NCI-H2196 (cell line): Measurements from ENCODE around the gene ELMO1.

Source experiments
- DNase-seq: peaks from one replicate; lab custom pipeline; 2025; ENCODE audit not compliant: unreplicated experiment; lab: John Stamatoyannopoulos, UW

ELMO1 gene

DNA sequence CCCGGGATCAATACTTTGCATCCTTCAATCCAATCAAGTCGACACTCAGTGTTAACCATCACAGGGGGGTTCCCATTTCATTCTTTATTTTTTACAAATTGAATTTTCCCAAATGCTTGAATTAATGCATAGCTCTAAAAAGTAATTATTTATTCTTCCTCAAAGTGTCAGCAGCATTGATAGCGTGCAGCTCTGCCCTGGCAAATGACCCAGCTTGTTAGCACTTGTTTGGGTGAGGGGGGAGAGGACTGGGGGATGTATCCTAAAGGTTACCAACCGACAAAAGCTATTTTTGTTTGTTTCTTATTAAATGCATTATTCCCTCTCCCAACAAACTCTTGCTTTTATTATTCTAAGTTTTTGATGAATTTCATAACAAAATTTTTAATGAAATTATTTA is 27.0 kb upstream of the ELMO1 start:
- no peak for DNase-seq

DNA sequence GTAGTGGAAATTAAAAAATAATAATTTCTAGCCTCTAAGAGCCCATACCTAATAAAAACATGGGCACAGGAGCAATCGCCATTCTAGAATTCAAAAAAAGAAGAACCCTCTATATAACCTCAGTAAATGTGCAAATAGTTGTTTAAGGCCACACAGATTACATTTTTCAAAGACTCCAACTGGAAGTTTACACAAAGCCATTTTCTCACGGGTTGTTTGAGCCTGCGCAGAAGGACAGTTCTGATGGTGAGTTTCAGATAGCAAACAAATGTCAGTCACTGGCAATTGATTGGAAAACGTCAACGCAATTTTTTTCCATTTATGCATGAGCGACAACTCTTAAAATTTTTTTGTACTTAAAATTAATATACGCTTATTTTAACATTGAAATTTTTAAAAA is 23.0 kb upstream of the ELMO1 start:
- DNase-seq = no peak

DNA sequence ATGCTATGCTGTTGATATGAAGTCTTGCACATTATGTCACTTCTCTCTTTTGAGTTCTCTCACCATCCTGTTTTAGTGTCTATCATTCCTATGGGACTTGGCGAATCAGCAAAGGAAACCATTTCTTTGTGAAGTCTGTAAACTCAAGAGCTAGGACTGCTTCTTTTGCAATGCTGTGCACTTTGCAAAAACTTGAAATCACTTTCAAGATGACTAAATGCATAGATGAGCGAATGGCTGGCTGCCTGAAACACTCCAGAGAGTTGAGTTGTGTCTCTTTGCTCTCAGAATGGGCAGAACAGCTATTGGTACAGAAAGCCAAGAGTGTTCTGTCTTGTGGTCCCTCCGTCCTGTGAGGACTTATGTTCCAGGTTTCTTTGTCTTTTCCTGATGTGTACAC is 18.3 kb upstream of the ELMO1 start:
- DNase-seq = no peak

DNA sequence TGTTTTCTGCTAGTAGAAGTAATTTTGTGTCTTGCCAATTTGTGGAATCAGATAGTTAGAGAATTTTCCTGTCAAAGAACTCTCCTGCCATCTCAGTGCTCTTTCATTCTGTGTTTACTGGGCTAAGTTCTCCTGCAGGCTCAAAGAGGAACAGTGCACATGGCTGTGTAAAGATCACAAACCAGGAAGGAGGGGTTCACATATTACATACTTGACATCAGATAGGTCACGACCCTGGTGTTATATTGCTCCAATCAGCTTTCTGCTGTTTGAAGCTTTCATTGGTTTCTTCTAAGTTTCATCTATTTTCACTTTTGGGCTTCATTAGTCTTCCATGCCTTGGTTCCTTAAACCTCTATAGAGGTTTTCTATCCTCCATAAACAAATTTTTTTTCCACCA is 13.5 kb upstream of the ELMO1 start:
- DNase-seq = no peak

DNA sequence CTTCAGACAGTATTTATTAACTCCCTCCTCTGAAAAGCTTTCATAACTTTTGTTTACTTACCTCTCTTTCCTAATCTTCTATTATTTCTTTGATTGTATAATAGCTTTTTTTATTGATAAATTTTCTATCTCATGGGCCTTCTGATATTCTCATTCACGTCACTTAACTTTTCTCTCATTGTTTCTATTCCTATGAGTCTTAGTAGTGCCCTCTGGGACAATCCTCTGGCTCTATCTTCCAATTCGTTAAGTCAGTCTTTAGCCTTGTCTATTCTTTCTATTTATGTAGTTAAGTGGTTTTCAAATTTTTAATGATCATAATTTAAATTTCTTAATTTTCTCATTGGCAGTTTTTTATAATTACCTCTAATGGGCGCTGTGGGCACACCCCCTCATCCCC is 6.4 kb upstream of the ELMO1 start:
- no peak for DNase-seq

DNA sequence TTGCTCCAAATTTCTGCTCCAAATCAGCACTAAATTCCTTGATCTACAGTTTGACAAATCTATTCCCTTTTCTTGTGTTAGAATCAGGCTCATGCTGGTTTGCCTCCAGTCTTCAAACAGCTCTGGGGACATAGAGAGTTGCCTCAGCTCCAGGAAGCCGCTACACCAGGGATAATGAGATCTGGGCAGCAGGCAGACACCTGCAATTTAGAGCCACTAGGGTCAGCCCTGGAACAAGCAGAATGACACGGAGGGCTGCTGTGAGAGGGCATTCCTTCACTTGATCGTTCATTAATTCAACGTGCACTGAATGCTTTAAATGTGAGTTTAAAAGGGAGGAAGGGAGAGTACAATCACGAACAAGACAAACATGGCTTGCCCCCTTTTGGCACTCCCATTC is 3.7 kb upstream of the ELMO1 start:
- no peak for DNase-seq

DNA sequence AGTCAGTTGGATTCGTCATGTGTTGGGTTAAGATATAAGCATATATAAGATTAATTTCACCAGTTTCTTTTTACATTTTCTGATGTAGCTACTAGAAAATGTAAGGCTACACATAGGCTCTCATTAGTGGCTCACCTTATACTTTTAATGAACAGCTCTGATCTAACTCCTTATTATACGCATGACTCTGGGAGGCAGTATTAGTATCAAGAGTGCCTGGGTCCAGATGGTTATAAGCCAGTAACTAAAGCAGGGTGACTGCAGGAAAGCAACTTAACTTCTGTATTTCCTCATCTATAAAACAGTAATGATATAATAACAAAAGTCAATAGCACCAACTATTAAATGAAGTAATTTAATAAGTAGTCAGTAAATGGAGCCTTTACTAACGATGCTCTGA is 1.4 kb upstream of the ELMO1 start:
- no peak for DNase-seq

DNA sequence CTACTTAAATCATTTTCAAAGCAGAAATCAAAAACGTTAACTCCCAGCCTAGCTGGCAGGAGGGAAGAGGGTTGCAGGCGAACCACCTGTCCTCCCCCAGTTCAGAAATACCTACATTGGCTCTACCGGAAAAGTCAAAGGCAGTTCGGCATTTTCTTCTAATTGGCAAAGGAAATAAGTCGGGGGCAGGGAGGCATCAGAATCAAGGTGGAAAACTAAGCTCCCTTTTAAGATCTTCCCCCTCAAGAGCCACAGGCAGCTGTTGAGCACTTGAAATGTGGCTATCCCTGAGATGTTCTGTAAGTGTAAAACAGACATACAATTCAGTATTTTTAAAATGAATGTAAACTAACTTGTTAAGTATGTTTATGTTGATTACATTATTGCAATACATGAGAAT is 957 bp upstream of the ELMO1 start:
- DNase-seq = no peak

DNA sequence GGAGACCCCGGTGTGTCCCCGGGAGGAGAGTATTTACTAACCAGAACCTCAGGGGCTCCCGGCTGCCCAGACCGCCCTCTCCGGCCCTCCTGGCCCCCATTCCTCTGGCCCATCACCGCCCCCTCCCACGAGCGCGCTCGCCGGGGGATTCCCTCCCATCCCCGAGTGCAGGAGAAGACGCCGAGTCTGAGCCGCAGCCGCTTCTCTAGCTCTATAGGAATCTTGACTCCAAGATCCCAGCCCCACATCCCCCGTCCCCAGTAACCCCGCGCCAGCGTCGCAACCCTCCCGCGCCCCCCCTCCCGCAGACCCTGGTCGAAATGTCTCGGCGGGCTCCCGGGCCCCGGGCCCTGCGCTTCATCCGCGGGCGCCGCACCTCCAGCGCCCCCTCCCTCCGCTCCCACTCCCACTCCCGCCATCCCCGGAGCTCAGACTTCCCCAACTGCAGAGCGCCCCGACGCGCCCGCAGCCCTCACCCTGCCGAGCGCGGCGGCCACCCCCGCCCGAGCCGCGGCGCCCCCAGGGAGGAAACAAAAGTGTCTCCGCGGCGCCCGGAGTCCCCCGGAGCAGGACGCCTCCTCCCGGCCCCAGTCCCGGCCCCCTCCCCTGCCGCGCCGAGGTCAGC is 541 bp downstream of the ELMO1 start:
- DNase-seq = no peak

DNA sequence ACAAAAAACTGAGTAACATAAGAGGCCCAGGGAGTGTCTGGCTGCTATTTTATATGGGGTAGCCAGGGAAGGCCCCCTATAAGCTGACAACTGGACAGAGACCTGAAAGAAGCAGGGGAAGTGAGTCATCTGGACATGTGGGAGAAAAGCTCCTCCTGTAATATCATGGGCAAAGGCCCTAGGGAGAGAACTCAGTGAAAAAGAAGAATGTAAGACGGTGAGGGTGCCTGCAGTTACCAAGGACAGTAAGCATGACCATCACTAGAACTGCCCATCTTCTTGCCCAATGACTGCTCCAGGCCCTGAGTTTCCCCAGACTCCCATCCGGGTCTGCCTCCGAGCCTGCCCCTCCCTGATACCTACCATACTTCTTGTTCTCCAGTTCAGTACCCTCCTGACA is 2.3 kb downstream of the ELMO1 start:
- DNase-seq = no peak

DNA sequence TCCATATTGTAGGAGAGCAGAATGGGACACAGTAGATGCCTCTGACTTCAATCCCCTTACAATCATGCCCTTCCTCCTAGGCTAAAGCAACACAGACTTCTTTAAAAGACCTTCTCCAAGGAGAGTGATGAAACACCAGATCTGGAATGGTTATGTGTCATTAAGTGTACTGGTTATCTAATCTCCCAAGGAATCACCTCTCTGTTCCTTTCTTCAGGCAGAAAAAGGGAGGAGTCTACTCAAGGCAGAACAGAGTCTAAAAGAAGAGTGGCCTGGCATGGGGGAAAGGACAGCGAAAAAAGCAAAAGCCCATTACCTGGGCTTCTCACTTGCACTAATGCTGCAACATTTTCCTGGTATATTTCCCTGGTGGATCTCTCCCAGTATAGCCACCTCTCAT is 2.9 kb downstream of the ELMO1 start:
- DNase-seq = no peak

DNA sequence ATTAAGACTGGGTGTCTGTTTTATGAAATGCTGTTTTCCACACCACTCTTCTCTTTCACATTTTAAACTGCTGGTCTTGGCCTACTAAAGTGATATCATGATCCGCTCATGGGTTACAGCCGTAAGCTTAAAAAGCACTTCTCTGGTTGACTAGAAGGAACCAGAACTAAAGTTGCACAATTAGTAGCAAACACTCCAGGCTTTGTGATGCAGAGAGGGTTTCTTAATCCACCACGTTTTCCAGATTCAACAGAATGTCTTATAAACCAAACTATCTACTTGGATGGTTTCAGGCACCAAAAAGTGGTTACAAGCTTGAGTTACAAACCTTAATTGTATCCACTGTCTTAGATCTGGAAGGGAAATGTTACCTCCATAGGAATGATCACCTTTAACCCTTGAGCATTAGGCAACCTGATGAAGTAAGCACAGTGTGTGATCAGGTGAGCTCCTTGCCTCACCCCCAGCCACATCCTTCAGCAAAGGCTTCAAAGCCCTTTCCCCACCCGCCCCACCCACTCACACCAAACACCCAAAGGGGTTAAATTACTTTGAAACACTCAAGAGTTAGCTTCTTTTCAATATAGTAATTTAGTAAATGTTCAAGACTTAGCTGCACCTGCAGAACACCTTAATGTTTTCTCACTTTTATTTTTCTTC is 3.5 kb downstream of the ELMO1 start:
- no peak for DNase-seq

DNA sequence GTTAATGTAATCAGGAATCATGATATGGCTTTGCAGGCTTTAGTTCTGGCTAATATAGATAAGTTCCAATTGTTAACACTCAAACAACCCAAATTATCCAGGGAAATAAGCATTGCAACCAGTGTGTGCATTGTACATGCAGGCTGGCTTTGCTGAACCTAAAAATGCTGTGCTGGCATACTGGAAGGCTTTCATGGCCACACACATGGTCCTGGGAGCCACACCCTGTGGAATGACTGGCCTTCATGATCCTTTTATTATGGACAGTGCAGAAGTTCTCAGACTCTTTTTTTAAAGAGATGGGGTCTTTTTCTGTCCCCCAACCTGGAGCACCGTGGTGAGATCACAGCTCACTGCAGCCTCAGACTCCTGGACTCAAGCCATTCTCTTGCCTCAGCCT is 5.0 kb downstream of the ELMO1 start:
- no peak for DNase-seq

DNA sequence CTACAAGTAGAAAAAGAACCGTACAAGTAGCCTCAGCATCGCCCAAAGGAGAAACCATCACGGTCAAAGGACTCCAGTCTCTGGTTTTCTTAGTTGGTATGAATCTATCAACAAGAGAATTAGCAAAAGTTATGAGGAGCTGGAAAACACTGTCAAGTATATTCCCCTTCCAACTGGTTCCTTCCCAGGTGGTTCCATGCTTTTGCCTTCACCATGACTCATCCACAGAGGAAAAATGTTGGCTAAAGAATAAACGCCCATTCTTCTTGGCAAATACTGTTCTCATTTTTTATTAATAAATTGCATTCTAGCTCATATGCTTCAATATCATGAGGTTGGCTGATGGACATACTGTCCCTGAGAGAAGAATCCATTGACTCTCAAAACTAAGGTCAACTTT is 6.4 kb downstream of the ELMO1 start:
- no peak for DNase-seq

DNA sequence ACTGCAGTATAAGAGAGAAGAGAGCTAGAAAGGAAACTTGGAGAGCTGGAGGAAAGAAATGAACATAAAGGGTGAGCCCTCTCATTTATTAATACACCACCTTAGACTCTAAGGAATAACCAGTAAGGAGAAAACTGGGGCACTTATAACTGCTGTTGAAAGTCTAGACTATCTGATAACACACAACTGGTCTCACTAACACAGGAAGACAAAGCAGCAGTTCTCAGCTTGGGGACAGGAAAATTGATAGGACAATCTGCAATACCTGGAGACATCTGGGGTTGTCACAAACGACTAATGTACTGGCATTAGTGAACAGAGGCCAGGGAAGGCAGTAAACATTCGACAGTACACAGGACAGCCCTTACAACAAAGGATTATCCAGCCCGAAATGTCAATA is 6.8 kb downstream of the ELMO1 start:
- DNase-seq = no peak

DNA sequence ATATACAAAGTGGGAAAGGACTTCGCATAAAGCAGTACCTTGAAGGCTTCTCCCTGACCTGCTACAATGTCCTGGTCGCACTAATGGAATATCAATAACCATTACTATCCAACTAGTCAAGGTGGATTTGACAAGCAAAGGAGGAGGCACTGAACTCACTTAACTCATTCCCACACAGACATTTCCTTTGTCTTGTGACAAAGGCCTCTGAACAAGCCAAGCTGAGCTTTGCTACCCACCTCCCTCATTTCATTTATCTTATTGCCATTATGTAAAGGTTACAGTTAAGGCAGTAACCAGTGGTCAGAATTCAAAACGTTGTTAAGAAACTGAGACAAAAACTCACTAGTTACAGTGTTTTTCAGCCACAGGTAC is 7.3 kb downstream of the ELMO1 start:
- no peak for DNase-seq

DNA sequence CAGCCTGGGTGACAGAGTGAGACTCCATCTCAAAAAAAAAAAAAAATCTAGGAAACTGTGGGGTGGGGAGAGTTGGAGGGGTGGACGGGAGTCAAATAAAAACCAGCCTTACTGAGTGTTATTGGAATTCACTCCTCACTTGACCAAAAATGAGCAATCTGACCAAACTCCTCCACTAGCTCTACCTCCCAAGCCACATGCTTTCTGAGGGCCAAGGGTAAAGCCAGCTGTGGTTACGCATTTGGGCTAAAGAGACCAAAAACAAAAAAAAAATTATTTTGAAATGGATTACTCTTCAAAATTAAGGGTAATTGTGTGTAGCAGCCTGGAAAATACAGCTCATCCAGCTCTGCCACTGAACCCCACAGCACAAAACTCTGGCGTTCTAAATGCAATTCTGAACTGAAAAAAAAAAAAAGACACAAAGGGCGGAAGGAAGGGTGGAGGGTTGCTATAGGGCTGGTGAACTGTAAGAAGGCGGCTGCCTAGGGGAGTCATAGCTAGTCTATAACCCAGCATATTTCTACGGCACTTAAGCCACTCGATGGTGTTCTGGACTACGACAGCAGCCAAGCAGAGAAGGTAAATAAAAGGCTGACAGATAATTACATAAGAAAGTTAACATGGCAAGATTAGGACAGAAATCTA is 7.8 kb downstream of the ELMO1 start:
- DNase-seq = no peak

DNA sequence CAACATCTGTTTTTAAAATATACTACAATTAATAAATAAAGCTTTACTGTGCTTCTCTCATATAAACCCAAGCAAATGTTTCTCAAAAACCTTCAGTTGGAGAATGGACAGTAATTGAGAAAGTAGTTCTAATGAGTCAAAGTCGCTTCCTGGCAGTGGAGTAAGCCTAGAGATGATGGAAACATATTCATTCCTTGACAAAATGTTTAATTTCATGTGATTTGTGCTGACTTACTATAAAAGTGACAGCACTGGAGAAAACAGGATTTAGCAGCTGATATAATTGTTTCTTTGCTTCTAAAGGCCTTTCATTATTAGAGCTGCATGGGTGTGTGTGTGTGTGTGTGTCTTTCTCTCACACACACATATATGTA is 9.0 kb downstream of the ELMO1 start:
- DNase-seq = no peak

DNA sequence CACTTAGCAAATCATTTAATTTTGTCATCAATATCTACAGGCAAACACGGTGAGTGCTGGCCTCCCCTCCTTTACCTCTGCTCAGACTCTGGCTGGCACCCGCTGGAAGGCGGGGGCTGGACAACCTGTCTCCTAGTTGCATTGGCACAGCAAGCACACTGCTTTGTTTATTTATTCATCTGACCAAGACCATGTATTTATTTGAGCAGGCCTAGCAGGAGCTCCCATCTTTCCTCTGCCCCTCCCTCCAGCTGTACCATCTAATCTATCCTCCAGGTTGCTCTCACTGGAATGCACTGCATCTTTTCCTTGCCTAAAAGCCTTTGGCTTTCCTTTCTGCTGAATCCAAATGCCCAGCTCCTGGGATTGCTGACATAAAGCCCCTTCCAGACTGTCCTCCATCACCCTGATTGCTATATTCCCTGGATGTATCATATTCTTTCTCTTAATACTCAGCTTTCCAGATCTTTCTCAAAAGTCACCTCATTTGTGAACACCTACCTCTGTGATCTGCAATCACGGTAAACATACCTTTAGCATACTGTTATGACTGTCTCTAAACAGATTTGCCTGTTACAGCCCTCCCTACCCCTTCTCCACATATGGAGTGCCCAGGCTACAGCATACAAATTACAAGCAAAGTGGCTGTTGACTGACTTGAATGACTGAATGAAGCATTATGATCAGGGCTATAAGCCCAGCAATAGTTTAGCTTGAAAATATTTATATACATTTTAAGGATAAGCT is 9.6 kb downstream of the ELMO1 start:
- no peak for DNase-seq

DNA sequence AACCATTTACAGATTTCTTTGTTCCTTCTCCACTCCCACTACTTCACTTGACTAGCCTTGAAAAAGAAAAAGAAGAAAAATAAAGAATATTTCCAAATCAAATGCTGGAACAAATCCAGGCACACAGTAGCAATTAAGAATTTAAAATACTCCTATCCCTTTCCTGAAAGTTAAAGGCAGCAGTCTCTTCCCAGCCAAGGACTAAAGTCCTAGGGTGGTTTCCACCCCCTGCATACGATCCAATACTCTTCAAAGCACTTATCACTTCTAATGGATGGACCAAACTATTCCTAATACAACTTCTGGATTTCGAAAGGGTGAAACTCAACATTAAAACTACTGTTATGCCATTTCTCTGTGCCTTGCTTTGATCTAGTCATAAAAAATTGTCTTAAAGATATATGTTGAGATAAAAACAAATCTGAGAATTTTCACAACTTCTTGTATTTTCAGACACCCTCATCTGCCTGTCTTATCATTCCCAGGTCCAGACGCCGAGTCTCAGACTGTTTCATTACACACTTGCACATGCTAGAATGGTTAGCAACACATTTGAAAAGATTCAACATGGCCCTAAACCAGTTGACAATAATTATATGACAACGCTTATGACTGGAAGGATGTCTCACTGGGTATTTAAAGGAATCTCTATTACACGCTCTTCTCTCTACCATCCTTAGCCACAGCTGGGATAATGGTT is 13.4 kb downstream of the ELMO1 start:
- DNase-seq = no peak

DNA sequence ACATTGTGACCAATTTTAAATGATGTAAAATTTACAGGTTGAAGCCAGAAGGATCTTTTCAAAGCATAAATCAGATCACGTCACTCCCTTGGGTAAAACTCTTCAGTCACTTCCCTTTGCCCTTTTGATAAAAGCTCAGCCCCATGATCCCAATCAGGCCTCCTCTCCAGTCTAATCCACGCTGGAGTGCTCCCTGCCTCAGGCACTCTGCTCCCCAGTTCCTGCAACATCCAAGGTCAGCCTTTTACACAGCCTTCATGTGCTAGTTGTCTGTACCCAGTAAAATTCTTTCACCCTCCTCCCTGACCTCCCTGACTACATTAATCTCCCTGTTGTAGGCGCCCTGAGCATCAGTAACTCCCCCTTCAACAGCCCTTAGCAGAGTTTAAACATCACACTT is 14.1 kb downstream of the ELMO1 start:
- no peak for DNase-seq

DNA sequence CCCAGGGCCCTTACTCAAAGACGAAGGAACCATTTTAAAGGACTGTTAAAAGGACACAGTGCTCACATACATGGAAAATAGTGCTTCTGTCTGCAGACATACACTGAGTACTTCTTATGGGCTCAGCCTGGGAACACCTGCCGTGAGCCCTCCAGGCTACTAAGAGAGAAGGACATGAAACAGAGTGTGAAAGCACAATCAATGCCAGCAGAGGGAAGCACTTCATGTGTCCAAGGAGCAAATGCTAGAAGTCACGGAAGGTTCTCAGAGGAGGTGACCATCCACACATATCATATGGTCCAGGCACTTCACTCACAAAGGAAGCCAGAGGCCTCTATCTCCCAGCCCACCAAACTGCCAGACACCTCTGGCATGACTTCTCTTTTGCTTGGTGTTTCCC is 15.5 kb downstream of the ELMO1 start:
- no peak for DNase-seq
